Measurements from ENCODE around the gene SFTPB.

- TF ChIP-seq CTCF (IDR thresholded peaks at IDR 0.05; ENCODE audit: poor library complexity): no peak
- no peak for TF ChIP-seq EZH2 (IDR thresholded peaks at IDR 0.05; ENCODE audit: borderline replicate concordance)
Measured at GRCh38 chr2:85613717-85614515, 54.1 kb downstream of the SFTPB start.
